ENCODE results near the gene NUP210L.

DNA sequence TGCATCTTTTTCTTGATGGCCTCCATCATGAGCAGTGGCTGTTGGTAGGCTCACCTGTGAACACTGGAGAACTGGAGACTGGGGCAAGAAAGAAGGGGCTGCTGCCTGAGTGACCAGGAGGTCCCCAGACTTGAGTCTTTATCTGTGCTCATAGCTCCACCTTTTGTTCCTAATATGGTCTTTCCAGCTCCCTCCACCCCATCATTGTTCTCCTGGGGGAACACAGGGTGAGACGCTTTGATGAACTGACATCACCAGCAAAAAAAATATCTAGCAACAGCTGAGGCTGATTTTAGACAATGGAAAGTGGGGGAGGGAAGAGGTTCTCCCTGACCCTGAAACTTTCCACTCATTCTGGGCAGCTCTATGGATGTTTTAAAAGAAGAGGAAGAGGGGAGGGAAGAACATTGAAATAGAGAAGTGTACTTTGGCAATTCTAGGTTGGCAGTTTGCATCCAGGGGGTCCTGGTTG lies 37.2 kb upstream of the NUP210L start, which contains the start of gene TPM3:
- TF ChIP-seq EZH2 (IDR thresholded peaks at IDR 0.05; ENCODE audit: insufficient read depth, poor library complexity, severe bottlenecking) (no peak), EZH2phosphoT487 (IDR thresholded peaks at IDR 0.05; ENCODE audit: insufficient read depth, low read depth) (no peak)

All from GM23248 (cell line).